GM21526 (cell line): ENCODE measurements around the gene EFNA3.

Source experiments
- ATAC-seq: cut with Tn5 transposase; IDR thresholded peaks from one replicate; pipeline ENCODE4 v1.9.1; 2021; ENCODE audit warnings: moderate library complexity; ENCODE audit not compliant: unreplicated experiment, low FRiP score

The EFNA3 gene

GRCh38 chr1:155078469-155079209 lies at the start of gene EFNA3:
TSS of gene EFNA3 (plus strand) at chr1:155078837. CDS start at chr1:155078942, 105 bp downstream.
- no peak for ATAC-seq

GRCh38 chr1:155029513-155030242 lies 49.0 kb upstream of the EFNA3 start:
- ATAC-seq, result no peak

GRCh38 chr1:155030243-155030795 lies 48.3 kb upstream of the EFNA3 start:
- ATAC-seq, result no peak

GRCh38 chr1:155030899-155031298 lies 47.7 kb upstream of the EFNA3 start:
- ATAC-seq, result no peak

GRCh38 chr1:155032886-155033285 lies 45.8 kb upstream of the EFNA3 start:
- ATAC-seq, result no peak

- no peak for ATAC-seq
Observed at GRCh38 chr1:155033524-155033923, 45.1 kb upstream of the EFNA3 start, which contains the start of the genes DCST1 and DCST2. TSS of gene DCST1 (plus strand) at chr1:155033824. CDS start at chr1:155034037, 213 bp downstream. TSS of gene DCST2 (minus strand) at chr1:155033781. CDS start at chr1:155033701, 80 bp downstream.

GRCh38 chr1:155034318-155035208 lies 44.1 kb upstream of the EFNA3 start:
- ATAC-seq, result no peak

- no peak for ATAC-seq
Observed at GRCh38 chr1:155035936-155036335, 42.7 kb upstream of the EFNA3 start.

GRCh38 chr1:155037043-155037442 lies 41.6 kb upstream of the EFNA3 start:
- no peak for ATAC-seq

GRCh38 chr1:155037851-155038441 lies 40.7 kb upstream of the EFNA3 start:
- no peak for ATAC-seq

- no peak for ATAC-seq
Observed at GRCh38 chr1:155038602-155039307, 39.9 kb upstream of the EFNA3 start.

GRCh38 chr1:155039308-155039669 lies 39.3 kb upstream of the EFNA3 start:
- ATAC-seq, result no peak

GRCh38 chr1:155040358-155041093 lies 38.1 kb upstream of the EFNA3 start:
- no peak for ATAC-seq

GRCh38 chr1:155042789-155043188 lies 35.8 kb upstream of the EFNA3 start:
- ATAC-seq, result no peak

GRCh38 chr1:155043301-155043702 lies 35.3 kb upstream of the EFNA3 start:
- ATAC-seq, result no peak

- no peak for ATAC-seq
Observed at GRCh38 chr1:155043793-155044192, 34.8 kb upstream of the EFNA3 start.

- no peak for ATAC-seq
Observed at GRCh38 chr1:155044365-155044764, 34.3 kb upstream of the EFNA3 start.

GRCh38 chr1:155044812-155045657 lies 33.6 kb upstream of the EFNA3 start:
- ATAC-seq, result no peak
